HepG2 (cell line): ENCODE data around the gene PRSS21. TPM values are rescaled to one million over a fixed set of nuclear protein-coding genes. Genes with fewer than 3 reads are reported as not detected.

Experiments
- ATAC-seq: fragments of 200-7000 bp; cut with Tn5 transposase; 3 replicates; pipeline ENCODE4 v1.9.1; 2020; ENCODE audit warnings: mild to moderate bottlenecking, moderate library complexity
- BruUV-seq: library from RNA; stranded (reverse); fragments of 400-500 nt; replicated peaks from 2 replicates; lab custom pipeline; 2021; lab: Mats Ljungman, UMichigan
- CTCF ChIA-PET: fragments of 300-600 bp; formaldehyde crosslinking; extraction: SDS; loops from one replicate; lab custom pipeline; 2021; ENCODE audit warnings: low total read pairs, inconsistent platforms, low intra/inter-chr PET ratio; lab: Yijun Ruan, JAX
- POLR2A ChIA-PET: fragments of 350-600 bp; sonication (Branson Sonifier 250); formaldehyde crosslinking; loops from one replicate; lab custom pipeline; 2020; ENCODE audit warnings: antibody characterized with exemption, inconsistent platforms; lab: Yijun Ruan, JAX
- DNase-seq: peaks from one replicate; pipeline ENCODE4 v3.0.0-alpha.2; 2015; ENCODE audit warnings: low spot score
- FAIRE-seq: peaks from 3 replicates; lab custom pipeline; 2011; peaks lifted over from hg19 to GRCh38; lab: Jason Lieb, UNC
- H2AFZ ChIP-seq: one replicate; pipeline ENCODE4 v1.6.1; 2011; ENCODE audit warnings: low read length, inconsistent platforms
- H3K27ac ChIP-seq: fragments of 300-600 bp; 3 replicates; pipeline ENCODE4 v1.8.0; 2011; ENCODE audit warnings: mixed run types, mild to moderate bottlenecking, mixed read lengths, low read length, inconsistent platforms; ENCODE audit not compliant: insufficient read depth; ENCODE audit errors: extremely low read length
- H3K27me3 ChIP-seq, 2 experiments: fragments of 200-600 bp in 1 of 2; 2 replicates in 1 of 2; 3 replicates in 1 of 2; pipeline versions ENCODE4 v1.6.0 to v1.8.0; 2011; ENCODE audit warnings: low read length in 2 of 2, mild to moderate bottlenecking in 2 of 2, moderate library complexity in 2 of 2, inconsistent platforms in 1 of 2; ENCODE audit not compliant: insufficient read depth in 2 of 2, control insufficient read depth in 1 of 2
- H3K36me3 ChIP-seq, 2 experiments: fragments of 200-600 bp in 1 of 2; replicated peaks in 1 of 2; 2 replicates in 1 of 2; 3 replicates in 1 of 2; pipeline versions ENCODE4 v1.5.1 to v1.8.0; 2011; ENCODE audit warnings: low read length in 2 of 2, inconsistent platforms in 1 of 2; ENCODE audit not compliant: insufficient read depth in 2 of 2, control insufficient read depth in 1 of 2
- H3K4me1 ChIP-seq: 2 replicates; pipeline ENCODE4 v1.5.1; 2012; ENCODE audit warnings: low read length, inconsistent platforms; ENCODE audit not compliant: insufficient read depth
- H3K4me2 ChIP-seq: 2 replicates; pipeline ENCODE4 v1.6.0; 2011; ENCODE audit warnings: low read depth, low read length, inconsistent platforms
- H3K4me3 ChIP-seq, 3 experiments: fragments of 200-600 bp in 1 of 3; sonication (generic), shearing (Covaris generic) in 1 of 3; replicated peaks in 1 of 3; 2 replicates each; pipeline ENCODE4 v1.5.1; 2011 to 2016; ENCODE audit warnings: low read length in 3 of 3, inconsistent platforms in 2 of 3, low read depth in 2 of 3, mild to moderate bottlenecking in 2 of 3, control low read depth in 1 of 3, mixed read lengths in 1 of 3; ENCODE audit not compliant: insufficient read depth in 1 of 3
- H3K79me2 ChIP-seq: one replicate; pipeline ENCODE4 v1.6.1; 2011; ENCODE audit warnings: low read length, inconsistent platforms; ENCODE audit not compliant: insufficient read depth
- H3K9ac ChIP-seq: 2 replicates; pipeline ENCODE4 v1.6.0; 2011; ENCODE audit warnings: mild to moderate bottlenecking, low read depth, low read length, inconsistent platforms; ENCODE audit not compliant: insufficient read depth
- H3K9me3 ChIP-seq: 2 replicates; pipeline ENCODE4 v1.5.1; 2012; ENCODE audit warnings: mild to moderate bottlenecking, low read length
- H4K20me1 ChIP-seq: 2 replicates; pipeline ENCODE4 v1.6.0; 2011; ENCODE audit warnings: inconsistent platforms, mild to moderate bottlenecking, low read length, moderate library complexity; ENCODE audit not compliant: insufficient read depth
- CHD4 ChIP-seq: fragments of 200-600 bp; sonication (generic); IDR thresholded peaks from 2 replicates; pipeline ENCODE4 v1.7.0; 2017; ENCODE audit warnings: mild to moderate bottlenecking, low read length, borderline replicate concordance
- GLI4 ChIP-seq: sonication (generic); formaldehyde crosslinking; IDR thresholded peaks from 2 replicates; pipeline ENCODE4 v1.5.1; 2020; ENCODE audit warnings: missing genetic modification reagents, mild to moderate bottlenecking, moderate library complexity, borderline replicate concordance
- IKZF4 ChIP-seq: sonication (generic); formaldehyde crosslinking; IDR thresholded peaks from 2 replicates; pipeline ENCODE4 v1.5.1; 2020; ENCODE audit warnings: borderline replicate concordance, mild to moderate bottlenecking, low read depth, missing genetic modification reagents; ENCODE audit errors: not compliant biosample characterization
- POLR2A ChIP-seq, 2 experiments: IDR thresholded peaks; 2 replicates each; pipeline ENCODE4 v1.6.1; 2011; ENCODE audit warnings: low read depth in 2 of 2, low read length in 2 of 2, mild to moderate bottlenecking in 1 of 2, moderate library complexity in 1 of 2; ENCODE audit not compliant: insufficient read depth in 1 of 2
- ZFP36 ChIP-seq: fragments of 150-350 bp; IDR thresholded peaks from 2 replicates; pipeline ENCODE4 v1.6.1; 2018; ENCODE audit warnings: borderline replicate concordance, low read length, low read depth; ENCODE audit not compliant: partially characterized antibody
- ZMYM3 ChIP-seq: sonication (generic); formaldehyde crosslinking; IDR thresholded peaks from 2 replicates; pipeline ENCODE4 v1.5.1; 2020; ENCODE audit warnings: mild to moderate bottlenecking, missing genetic modification reagents
- ZNF17 ChIP-seq: sonication (generic); formaldehyde crosslinking; IDR thresholded peaks from 2 replicates; pipeline ENCODE4 v1.5.0; 2020; ENCODE audit warnings: mild to moderate bottlenecking, missing genetic modification reagents
- ZNF629 ChIP-seq: sonication (generic); formaldehyde crosslinking; conservative IDR thresholded peaks from 2 replicates; pipeline ENCODE4 v1.5.0; 2020; ENCODE audit warnings: missing genetic modification reagents
- WGBS: methylation state at CpG from one replicate; pipeline ENCODE4 v1.1.6; 2017; ENCODE audit warnings: low lambda C conversion rate; 5-methylcytosine and 5-hydroxymethylcytosine counted together
- in situ Hi-C: cut with HindIII; loops from 2 replicates; pipeline ENCODE4 v1.10.0; 2017; ENCODE audit warnings: low pct_unique_long_range_greater_than_20kb; ENCODE audit not compliant: extremely low pct_ligation_motif_present
- intact Hi-C: fragments of 100-400 bp; cut with micrococcal nuclease; formaldehyde crosslinking; loops from one replicate; pipeline ENCODE4 v1.10.0; 2022; ENCODE audit not compliant: unreplicated experiment
- polyA plus RNA-seq, 8 experiments: library from polyadenylated mRNA; depleted of rRNA in 3 of 8; stranded (reverse) in 7 of 8; unstranded in 1 of 8; fragments of >200 nt; fragmentation: Illumina TruSeq in 4 of 8; extraction: Trizol in 4 of 8; gene quantifications; 2 replicates each; pipeline versions ENCODE4 v1.2.1 to v1.2.3, GENCODE V29; 2011 to 2016; ENCODE audit warnings: low read depth in 4 of 8, missing spikeins in 1 of 8, mixed read lengths in 1 of 8; ENCODE audit not compliant: insufficient read depth in 1 of 8
- total RNA-seq, 5 experiments: library from RNA; depleted of rRNA; stranded (reverse); fragments of >200 nt; fragmentation: Illumina TruSeq; extraction: Trizol; gene quantifications; 2 replicates each; pipeline ENCODE4 v1.2.3, GENCODE V29; 2016; ENCODE audit warnings: low read depth in 1 of 5
- TF ChIP-seq, protein P1 (sequence below): sonication (generic); formaldehyde crosslinking; IDR thresholded peaks from 2 replicates; pipeline ENCODE4 v1.4.0; 2020; ENCODE audit warnings: missing genetic modification reagents

PRSS21 gene
- total and polyA plus RNA-seq, 2 of the 13 experiments (the other 11 are each of a cell fraction or from before 2014, with no cell fraction given), result not detected

DNA sequence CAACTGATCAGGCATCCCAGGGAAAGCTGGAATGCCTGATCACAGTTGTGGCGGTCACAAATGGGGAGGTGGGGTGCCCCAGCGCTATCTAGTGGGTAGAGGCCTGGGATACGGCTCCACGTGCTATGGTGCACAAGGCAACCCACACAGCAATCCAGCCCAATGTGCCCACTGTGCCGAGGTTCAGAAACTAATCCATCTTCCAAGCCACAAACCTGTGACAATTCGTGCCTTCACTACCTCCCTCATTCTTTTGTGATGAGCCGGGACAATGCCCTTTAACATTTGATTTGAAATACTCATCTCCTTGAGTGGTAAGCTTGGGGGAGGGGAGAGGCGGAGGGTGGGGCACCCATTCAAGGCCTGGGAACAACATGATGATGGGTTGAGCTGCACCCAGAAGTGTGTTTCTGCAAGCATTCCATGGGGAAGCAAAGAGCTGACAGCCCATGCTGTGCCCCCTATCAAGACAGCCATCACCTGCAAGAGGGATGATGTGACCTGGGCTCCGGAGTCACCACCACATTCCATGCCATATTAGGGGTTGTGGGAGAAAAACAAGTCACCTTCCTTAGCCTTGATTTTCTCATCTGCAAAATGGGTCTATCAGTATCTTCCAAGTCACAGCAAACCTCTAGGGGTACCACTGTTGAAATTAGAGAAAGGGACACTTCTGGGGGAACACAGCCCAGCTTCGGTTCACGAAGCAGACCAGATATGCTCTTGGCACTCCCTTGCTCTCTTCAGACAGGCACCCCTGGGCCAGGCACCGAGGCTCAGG lies 43.7 kb upstream of the PRSS21 start:
- no peak overlapping the region for H3K27ac ChIP-seq
- WGBS, result 92% methylated on average over 8 of the region's 12 CpGs
- intact Hi-C loops (no loop called here), in situ Hi-C loops (no loop called here)
- H2AFZ ChIP-seq, result no peak overlapping the region
- ChIA-PET CTCF (no interaction called here), POLR2A (interaction anchor here (0.6 to 6.1 kb wide), 2 partner anchors 21 to 101 kb away, joined by 3 to 74 read pairs; partner anchors contain the start of gene SRRM2)
- no peak overlapping the region for H3K9ac ChIP-seq
- peaks cover 34% of the 10 kb centered on the region for H3K79me2 ChIP-seq
- no peak overlapping the region for H3K4me3 ChIP-seq
- no peaks in the 10 kb centered on the region; a peak in 1 of 5 replicates for H3K27me3 ChIP-seq
- H3K9me3 ChIP-seq, result no peaks in the 10 kb centered on the region
- no peak overlapping the region for H3K4me2 ChIP-seq
- ATAC-seq (no peak; the same call in 2 of the 3 replicates), DNase-seq (no peak), FAIRE-seq (no peak)
- BruUV-seq, result no TSS peak
- H3K4me1 ChIP-seq, result peaks cover 18% of the 10 kb centered on the region
- H4K20me1 ChIP-seq, result 0 out of 2 replicates have a peak, but pooled peaks cover 7% of the 10 kb centered on the region
- peaks cover 31 to 59% of the 10 kb centered on the region in 2 experiments; a peak in 4 of 5 replicates for H3K36me3 ChIP-seq
- TF ChIP-seq IKZF4 (CRISPR knock-in tag) (no peak), ZNF629 (CRISPR knock-in tag) (peak; percentile 92), POLR2A (IDR thresholded peaks at IDR 0.05; ENCODE audit: insufficient read depth in 1 of 2, low read depth in 2 of 2, low read length in 2 of 2) (peak in 1 of 2 experiments; percentile 9; a peak in 1 of 4 replicates), ZMYM3 (0 out of 2 replicates have a peak, but pooled peaks have one; percentile 34), GLI4 (no peak), ZNF17 (CRISPR knock-in tag) (no peak), CHD4 (0 out of 2 replicates have a peak, but pooled peaks have one; percentile 50), ZFP36 (no peak)
- TF ChIP-seq, protein P1, sequence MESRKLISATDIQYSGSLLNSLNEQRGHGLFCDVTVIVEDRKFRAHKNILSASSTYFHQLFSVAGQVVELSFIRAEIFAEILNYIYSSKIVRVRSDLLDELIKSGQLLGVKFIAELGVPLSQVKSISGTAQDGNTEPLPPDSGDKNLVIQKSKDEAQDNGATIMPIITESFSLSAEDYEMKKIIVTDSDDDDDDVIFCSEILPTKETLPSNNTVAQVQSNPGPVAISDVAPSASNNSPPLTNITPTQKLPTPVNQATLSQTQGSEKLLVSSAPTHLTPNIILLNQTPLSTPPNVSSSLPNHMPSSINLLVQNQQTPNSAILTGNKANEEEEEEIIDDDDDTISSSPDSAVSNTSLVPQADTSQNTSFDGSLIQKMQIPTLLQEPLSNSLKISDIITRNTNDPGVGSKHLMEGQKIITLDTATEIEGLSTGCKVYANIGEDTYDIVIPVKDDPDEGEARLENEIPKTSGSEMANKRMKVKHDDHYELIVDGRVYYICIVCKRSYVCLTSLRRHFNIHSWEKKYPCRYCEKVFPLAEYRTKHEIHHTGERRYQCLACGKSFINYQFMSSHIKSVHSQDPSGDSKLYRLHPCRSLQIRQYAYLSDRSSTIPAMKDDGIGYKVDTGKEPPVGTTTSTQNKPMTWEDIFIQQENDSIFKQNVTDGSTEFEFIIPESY (CRISPR knock-in tag), result peak; percentile 42; the same call in 1 of the 2 replicates
- TF ChIP-seq, all 625 proteins: peak for 5
